H9 (cell line): ENCODE results near the gene CHD9. TPM values are rescaled to one million over a fixed set of nuclear protein-coding genes. Genes with fewer than 3 reads are reported as not detected.

Experiments used
- DNase-seq: peaks from one replicate; pipeline ENCODE4 v3.0.0-alpha.2; 2017
- H2AFZ ChIP-seq: one replicate; pipeline ENCODE4 v1.6.1; 2013; ENCODE audit warnings: mild to moderate bottlenecking, low read length, control low read depth, moderate library complexity
- H2AK5ac ChIP-seq: 2 replicates; pipeline ENCODE4 v1.6.1; 2013; ENCODE audit warnings: low read length, control low read depth, mixed read lengths; ENCODE audit not compliant: insufficient read length
- H2BK120ac ChIP-seq: one replicate; pipeline ENCODE4 v1.6.1; 2013; ENCODE audit warnings: low read depth, mild to moderate bottlenecking, low read length, control low read depth, inconsistent platforms; ENCODE audit not compliant: poor library complexity, severe bottlenecking
- H2BK12ac ChIP-seq: 2 replicates; pipeline ENCODE4 v1.6.1; 2013; ENCODE audit warnings: low read length, control low read depth, mixed read lengths, low read depth; ENCODE audit not compliant: insufficient read length
- H2BK15ac ChIP-seq: 2 replicates; pipeline ENCODE4 v1.6.1; 2013; ENCODE audit warnings: low read depth, low read length, control low read depth
- H2BK20ac ChIP-seq: one replicate; pipeline ENCODE4 v1.6.1; 2013; ENCODE audit warnings: low read depth, mild to moderate bottlenecking, low read length, control low read depth, inconsistent platforms; ENCODE audit not compliant: poor library complexity, severe bottlenecking
- H2BK5ac ChIP-seq: 2 replicates; pipeline ENCODE4 v1.6.1; 2013; ENCODE audit warnings: low read length, control low read depth, mixed read lengths; ENCODE audit not compliant: insufficient read length
- H3K14ac ChIP-seq: 2 replicates; pipeline ENCODE4 v1.6.1; 2013; ENCODE audit warnings: low read length, control low read depth; ENCODE audit not compliant: insufficient read depth
- H3K18ac ChIP-seq: 2 replicates; pipeline ENCODE4 v1.6.1; 2013; ENCODE audit warnings: low read depth, mild to moderate bottlenecking, mixed read lengths, low read length, control low read depth; ENCODE audit not compliant: insufficient read length
- H3K23ac ChIP-seq: 2 replicates; pipeline ENCODE4 v1.6.1; 2013; ENCODE audit warnings: low read length, control low read depth, mixed read lengths, low read depth; ENCODE audit not compliant: insufficient read length
- H3K23me2 ChIP-seq: 2 replicates; pipeline ENCODE4 v1.6.1; 2013; ENCODE audit warnings: low read depth, mild to moderate bottlenecking, mixed read lengths, low read length, control low read depth; ENCODE audit not compliant: insufficient read length, poor library complexity, severe bottlenecking
- H3K27ac ChIP-seq: 2 replicates; pipeline ENCODE4 v1.5.1; 2013; ENCODE audit warnings: low read length, control low read depth, mixed read lengths, low read depth; ENCODE audit not compliant: insufficient read length
- H3K27me3 ChIP-seq: 2 replicates; pipeline ENCODE4 v1.6.1; 2013; ENCODE audit warnings: low read length, control low read depth, inconsistent platforms; ENCODE audit not compliant: insufficient read depth
- H3K4ac ChIP-seq: 2 replicates; pipeline ENCODE4 v1.6.1; 2013; ENCODE audit warnings: low read depth, mild to moderate bottlenecking, control low read depth, inconsistent platforms, low read length, moderate library complexity
- H3K4me1 ChIP-seq: 2 replicates; pipeline ENCODE4 v1.6.1; 2013; ENCODE audit warnings: low read length, control low read depth, inconsistent platforms; ENCODE audit not compliant: insufficient read depth
- H3K4me2 ChIP-seq: 2 replicates; pipeline ENCODE4 v1.6.1; 2013; ENCODE audit warnings: low read length, control low read depth, mixed read lengths; ENCODE audit not compliant: insufficient read length, insufficient read depth
- H3K56ac ChIP-seq: 2 replicates; pipeline ENCODE4 v1.6.1; 2013; ENCODE audit warnings: low read depth, mild to moderate bottlenecking, mixed read lengths, low read length, control low read depth; ENCODE audit not compliant: insufficient read length
- H3K79me1 ChIP-seq: 2 replicates; pipeline ENCODE4 v1.6.1; 2013; ENCODE audit warnings: low read depth, mild to moderate bottlenecking, moderate library complexity, low read length, control low read depth, inconsistent platforms; ENCODE audit not compliant: insufficient read depth, poor library complexity, severe bottlenecking
- H3K79me2 ChIP-seq: 2 replicates; pipeline ENCODE4 v1.6.1; 2013; ENCODE audit warnings: low read length, control low read depth, inconsistent platforms; ENCODE audit not compliant: insufficient read depth
- H3K9ac ChIP-seq: 2 replicates; pipeline ENCODE4 v1.6.1; 2013; ENCODE audit warnings: low read length, control low read depth, mixed read lengths; ENCODE audit not compliant: insufficient read length; ENCODE audit errors: extremely low read depth
- H3K9me3 ChIP-seq: one replicate; pipeline ENCODE4 v1.6.1; 2013; ENCODE audit warnings: low read depth, low read length, inconsistent platforms; ENCODE audit not compliant: control insufficient read depth
- H3T11ph ChIP-seq: one replicate; pipeline ENCODE4 v1.6.1; 2013; ENCODE audit warnings: mild to moderate bottlenecking, low read length, control low read depth, inconsistent platforms
- H4K20me1 ChIP-seq: one replicate; pipeline ENCODE4 v1.6.1; 2013; ENCODE audit not compliant: control insufficient read depth, insufficient read length, insufficient read depth
- H4K5ac ChIP-seq: 2 replicates; pipeline ENCODE4 v1.6.1; 2013; ENCODE audit warnings: low read depth, mild to moderate bottlenecking, mixed read lengths, low read length, control low read depth; ENCODE audit not compliant: insufficient read length
- H4K8ac ChIP-seq: replicated peaks from 2 replicates; pipeline ENCODE4 v1.6.1; 2013; ENCODE audit warnings: low read length, control low read depth, mixed read lengths, low read depth; ENCODE audit not compliant: insufficient read length
- H4K91ac ChIP-seq: 2 replicates; pipeline ENCODE4 v1.6.1; 2013; ENCODE audit warnings: low read depth, mild to moderate bottlenecking, moderate library complexity, mixed read lengths, low read length, control low read depth; ENCODE audit not compliant: insufficient read length
- H3K27ac Mint-ChIP-seq, 3 experiments: 2 replicates in 2 of 3; 3 replicates in 1 of 3; pipeline ENCODE4 v1.8.0; 2020 to 2021; ENCODE audit warnings: mixed read lengths in 3 of 3, mild to moderate bottlenecking in 1 of 3, moderate library complexity in 1 of 3
- H3K27me3 Mint-ChIP-seq: 2 replicates; pipeline ENCODE4 v1.8.0; 2021; ENCODE audit warnings: low read depth, mild to moderate bottlenecking, moderate library complexity, mixed read lengths
- H3K36me3 Mint-ChIP-seq, 3 experiments: 2 replicates in 2 of 3; 3 replicates in 1 of 3; pipeline ENCODE4 v1.8.0; 2020 to 2021; ENCODE audit warnings: low read depth in 3 of 3, mixed read lengths in 3 of 3; ENCODE audit not compliant: insufficient read depth in 1 of 3
- H3K4me1 Mint-ChIP-seq, 2 experiments: 2 replicates each; pipeline ENCODE4 v1.8.0; 2020; ENCODE audit warnings: mixed read lengths in 2 of 2
- H3K4me3 Mint-ChIP-seq, 2 experiments: 2 replicates in 1 of 2; 3 replicates in 1 of 2; pipeline ENCODE4 v1.8.0; 2020 to 2021; ENCODE audit warnings: mild to moderate bottlenecking in 2 of 2, mixed read lengths in 2 of 2, moderate library complexity in 1 of 2
- H3K9me3 Mint-ChIP-seq, 2 experiments: 2 replicates in 1 of 2; 3 replicates in 1 of 2; pipeline ENCODE4 v1.8.0; 2020; ENCODE audit warnings: mild to moderate bottlenecking in 2 of 2, mixed read lengths in 2 of 2, moderate library complexity in 1 of 2
- CTCF ChIP-seq: fragments of 200-600 bp; sonication (generic); conservative IDR thresholded peaks from 3 replicates; pipeline ENCODE4 v1.8.0; 2021; ENCODE audit warnings: antibody characterized with exemption, mild to moderate bottlenecking
- WGBS: extraction: QIAGEN DNeasy Blood & Tissue Kit; methylation state at CpG from one replicate; pipeline ENCODE4 v1.1.7; 2013; ENCODE audit warnings: missing lambda C conversion rate, low lambda C conversion rate, mixed read lengths; ENCODE audit not compliant: insufficient read length; ENCODE audit errors: extremely low coverage; 5-methylcytosine and 5-hydroxymethylcytosine counted together
- total RNA-seq: library from RNA; stranded (reverse); gene quantifications from 2 replicates; pipeline ENCODE4 v1.2.1, GENCODE V29; 2021

Gene CHD9
- total RNA-seq, 1 experiment from 2014 or later: 46.2 TPM

GRCh38 chr16:53142823-53143568, 88.2 kb downstream of the CHD9 start:
- peaks cover 3 to 9% of the 10 kb centered on the region in 2 experiments; a peak in 3 of 4 replicates for H3K4me1 Mint-ChIP-seq
- no peak overlapping the region for H2BK5ac ChIP-seq
- no peaks in the 10 kb centered on the region for H3K9me3 ChIP-seq
- no peak overlapping the region for H2BK120ac ChIP-seq
- H4K5ac ChIP-seq: no peak overlapping the region
- no peak overlapping the region for H3K27ac Mint-ChIP-seq
- no peak for TF ChIP-seq CTCF
- H2BK15ac ChIP-seq: no peak overlapping the region
- H2BK12ac ChIP-seq: no peak overlapping the region
- no peak overlapping the region for H3K18ac ChIP-seq
- no peaks in the 10 kb centered on the region for H3K79me2 ChIP-seq
- no peak overlapping the region for H3K23ac ChIP-seq
- no peak overlapping the region for H3K9ac ChIP-seq
- H3K4ac ChIP-seq: no peak overlapping the region
- H3K23me2 ChIP-seq: no peaks in the 10 kb centered on the region
- no peaks in the 10 kb centered on the region for H3K79me1 ChIP-seq
- no peak for DNase-seq
- H3K4me1 ChIP-seq: no peaks in the 10 kb centered on the region
- no peak overlapping the region for H3K4me2 ChIP-seq
- H3K27ac ChIP-seq: no peak overlapping the region
- no peak overlapping the region for H3K4me3 Mint-ChIP-seq
- no peak overlapping the region for H4K8ac ChIP-seq
- H3K27me3 ChIP-seq: no peaks in the 10 kb centered on the region
- no peak overlapping the region for H3K14ac ChIP-seq
- H3K56ac ChIP-seq: no peak overlapping the region
- H2BK20ac ChIP-seq: no peak overlapping the region
- no peak overlapping the region for H2AK5ac ChIP-seq
- no peaks in the 10 kb centered on the region for H3K9me3 Mint-ChIP-seq
- no peak overlapping the region for H3T11ph ChIP-seq
- WGBS: no CpG with 5 or more reads among the region's 6 CpGs
- H3K27me3 Mint-ChIP-seq: no peaks in the 10 kb centered on the region
- H4K20me1 ChIP-seq: no peaks in the 10 kb centered on the region
- no peak overlapping the region for H4K91ac ChIP-seq
- H2AFZ ChIP-seq: no peak overlapping the region
- no peaks in the 10 kb centered on the region for H3K36me3 Mint-ChIP-seq
